WTC11 (cell line): ENCODE results near the gene PRRC2B.
A peak's percentile ranks its signal among the peaks of the same experiment; 100 is the strongest.

Source experiments
- FOXK1 ChIP-seq: sonication (generic); formaldehyde crosslinking; IDR thresholded peaks from 2 replicates; pipeline ENCODE4 v1.8.0; 2022; ENCODE audit warnings: mild to moderate bottlenecking, moderate library complexity, missing genetic modification reagents
- ZNF416 ChIP-seq: fragments of 250-450 bp; sonication (Bioruptor Pico); IDR thresholded peaks from 2 replicates; pipeline ENCODE4 v1.9.0; 2021; ENCODE audit warnings: mild to moderate bottlenecking, inconsistent platforms

GRCh38 chr9:131420980-131421624 lies 27.2 kb downstream of the PRRC2B start:
- TF ChIP-seq ZNF416 (CRISPR knock-in tag) = no peak
- 0 out of 2 replicates have a peak, but pooled peaks have one; percentile 2 for TF ChIP-seq FOXK1
